Progenitor cell of endocrine pancreas (in vitro differentiated cells): ENCODE results near the gene GNAI3. TPM values are rescaled to one million over a fixed set of nuclear protein-coding genes. Genes with fewer than 3 reads are reported as not detected.

ENCODE experiments used
- DNase-seq: peaks from one replicate; pipeline ENCODE4 v3.0.0; 2021; ENCODE audit warnings: low spot score; ENCODE audit not compliant: unreplicated experiment
- H3K27ac Mint-ChIP-seq: 2 replicates; pipeline ENCODE4 v1.8.0; 2021; ENCODE audit warnings: mild to moderate bottlenecking, moderate library complexity, mixed read lengths
- H3K27me3 Mint-ChIP-seq: 2 replicates; pipeline ENCODE4 v1.8.0; 2021; ENCODE audit warnings: mixed read lengths
- H3K36me3 Mint-ChIP-seq: 2 replicates; pipeline ENCODE4 v1.8.0; 2022; ENCODE audit warnings: mixed read lengths; ENCODE audit not compliant: insufficient read depth
- H3K4me1 Mint-ChIP-seq: 2 replicates; pipeline ENCODE4 v1.8.0; 2021; ENCODE audit warnings: low read depth, mixed read lengths
- H3K4me3 Mint-ChIP-seq: 2 replicates; pipeline ENCODE4 v1.8.0; 2021; ENCODE audit warnings: low read depth, mild to moderate bottlenecking, moderate library complexity, mixed read lengths
- H3K9me3 Mint-ChIP-seq: 2 replicates; pipeline ENCODE4 v1.8.0; 2021; ENCODE audit warnings: low read depth, mixed read lengths
- total RNA-seq: library from RNA; stranded (reverse); gene quantifications from 2 replicates; pipeline ENCODE4 v1.2.1, GENCODE V29; 2021
- TF ChIP-seq, protein P1 (sequence below): fragments of 200-600 bp; sonication (generic); IDR thresholded peaks from one replicate; pipeline ENCODE4 v1.5.0; 2021; ENCODE audit warnings: antibody characterized with exemption, mild to moderate bottlenecking; ENCODE audit not compliant: unreplicated experiment

Gene GNAI3
- total RNA-seq, 1 donor from 2014 or later = 10.0 TPM

DNA sequence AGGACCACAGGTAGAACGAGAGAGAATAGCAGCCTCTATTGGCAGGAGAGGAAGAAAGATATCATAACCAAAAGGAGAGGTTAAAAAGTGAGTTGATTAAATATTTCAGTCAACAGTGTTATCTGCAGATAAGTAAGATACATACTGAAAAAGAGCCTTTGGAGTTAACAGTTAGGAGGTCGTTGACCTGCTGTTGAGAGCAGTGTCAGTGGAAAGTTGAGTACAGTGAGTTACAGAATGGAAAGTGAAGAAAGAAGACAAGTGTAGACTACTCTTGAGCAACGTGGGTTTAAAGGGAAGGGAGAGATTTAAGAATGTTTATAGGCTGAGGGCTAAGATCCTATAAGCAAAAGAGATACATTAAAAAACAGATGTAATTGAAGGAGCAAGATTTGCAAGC, 40.8 kb downstream of the GNAI3 start:
- H3K36me3 Mint-ChIP-seq = peaks cover 37% of the 10 kb centered on the region
- TF ChIP-seq, protein P1, sequence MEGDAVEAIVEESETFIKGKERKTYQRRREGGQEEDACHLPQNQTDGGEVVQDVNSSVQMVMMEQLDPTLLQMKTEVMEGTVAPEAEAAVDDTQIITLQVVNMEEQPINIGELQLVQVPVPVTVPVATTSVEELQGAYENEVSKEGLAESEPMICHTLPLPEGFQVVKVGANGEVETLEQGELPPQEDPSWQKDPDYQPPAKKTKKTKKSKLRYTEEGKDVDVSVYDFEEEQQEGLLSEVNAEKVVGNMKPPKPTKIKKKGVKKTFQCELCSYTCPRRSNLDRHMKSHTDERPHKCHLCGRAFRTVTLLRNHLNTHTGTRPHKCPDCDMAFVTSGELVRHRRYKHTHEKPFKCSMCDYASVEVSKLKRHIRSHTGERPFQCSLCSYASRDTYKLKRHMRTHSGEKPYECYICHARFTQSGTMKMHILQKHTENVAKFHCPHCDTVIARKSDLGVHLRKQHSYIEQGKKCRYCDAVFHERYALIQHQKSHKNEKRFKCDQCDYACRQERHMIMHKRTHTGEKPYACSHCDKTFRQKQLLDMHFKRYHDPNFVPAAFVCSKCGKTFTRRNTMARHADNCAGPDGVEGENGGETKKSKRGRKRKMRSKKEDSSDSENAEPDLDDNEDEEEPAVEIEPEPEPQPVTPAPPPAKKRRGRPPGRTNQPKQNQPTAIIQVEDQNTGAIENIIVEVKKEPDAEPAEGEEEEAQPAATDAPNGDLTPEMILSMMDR = no peak
- no peak for DNase-seq

DNA sequence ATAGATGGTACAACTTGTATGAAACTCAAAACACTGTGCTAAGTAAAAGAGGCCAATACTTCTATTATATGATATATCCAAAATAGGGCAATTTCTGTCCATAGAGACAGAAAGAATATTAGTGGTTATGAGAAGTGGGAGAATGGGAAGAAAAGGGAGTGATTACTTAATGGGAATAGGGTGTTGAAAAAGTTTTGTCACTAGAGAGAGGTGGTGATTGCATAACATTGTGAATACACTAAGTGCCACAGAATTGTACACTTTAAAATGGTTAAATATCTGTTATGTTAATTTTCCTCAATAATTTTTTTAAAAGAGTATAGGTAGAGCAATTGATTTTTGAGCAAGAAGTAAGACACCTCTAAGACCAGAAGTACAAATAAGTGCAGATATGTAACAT, 41.3 kb downstream of the GNAI3 start:
- H3K27me3 Mint-ChIP-seq = no peaks in the 10 kb centered on the region
- H3K4me1 Mint-ChIP-seq = peaks cover 6% of the 10 kb centered on the region
- H3K36me3 Mint-ChIP-seq = peaks cover 39% of the 10 kb centered on the region
- DNase-seq = no peak
- no peak overlapping the region for H3K4me3 Mint-ChIP-seq
- H3K9me3 Mint-ChIP-seq = no peaks in the 10 kb centered on the region
- H3K27ac Mint-ChIP-seq = no peak overlapping the region
- TF ChIP-seq, protein P1 = no peak

More for the DNA sequence above, 40.8 kb downstream of the GNAI3 start:
- no peak overlapping the region for H3K27ac Mint-ChIP-seq
- no peaks in the 10 kb centered on the region for H3K27me3 Mint-ChIP-seq
- H3K4me3 Mint-ChIP-seq = no peak overlapping the region
- H3K4me1 Mint-ChIP-seq = peaks cover 6% of the 10 kb centered on the region
- H3K9me3 Mint-ChIP-seq = no peaks in the 10 kb centered on the region

DNA sequence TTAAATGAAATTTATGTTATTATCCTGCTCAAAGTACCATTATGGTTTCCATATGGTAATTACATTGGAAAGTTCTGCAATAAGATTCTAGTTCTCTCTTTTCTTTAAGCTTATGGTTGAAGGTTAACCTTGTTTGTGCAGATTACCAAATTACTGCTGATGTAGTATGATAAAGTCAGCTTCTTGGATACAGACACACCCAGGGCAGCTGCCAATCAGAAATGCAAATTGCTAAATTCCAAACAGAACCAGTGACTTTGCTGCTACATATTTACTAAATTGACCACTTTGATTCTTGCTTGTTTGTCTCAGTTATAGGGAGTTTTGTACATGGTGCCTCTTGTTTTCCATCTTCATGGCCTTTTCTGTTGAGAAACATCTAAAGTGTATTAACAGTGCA, 44.5 kb downstream of the GNAI3 start:
- no peak overlapping the region for H3K27ac Mint-ChIP-seq

DNA sequence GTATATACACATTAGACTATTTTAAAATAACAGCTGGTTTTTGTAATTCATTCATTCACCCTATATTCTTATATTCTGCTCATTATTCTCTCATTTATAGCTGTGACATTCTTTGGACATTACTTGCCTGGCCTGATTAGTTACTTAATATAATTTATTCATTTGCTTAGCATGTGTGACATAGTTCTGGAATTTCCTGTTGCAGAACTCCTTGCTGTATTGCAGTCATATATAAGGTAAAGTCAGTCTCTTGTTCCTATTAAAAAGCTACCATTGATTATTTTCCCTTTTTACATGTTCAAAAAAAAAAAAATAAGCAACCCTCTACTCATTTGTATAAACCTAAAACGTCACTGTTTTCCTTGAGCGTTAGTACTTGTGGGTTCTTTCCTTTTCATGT, 47.1 kb downstream of the GNAI3 start:
- peaks cover 2% of the 10 kb centered on the region for H3K4me1 Mint-ChIP-seq
- DNase-seq = no peak
- no peaks in the 10 kb centered on the region for H3K27me3 Mint-ChIP-seq
- H3K4me3 Mint-ChIP-seq = no peak overlapping the region
- H3K27ac Mint-ChIP-seq = no peak overlapping the region
- TF ChIP-seq, protein P1 = no peak
- H3K9me3 Mint-ChIP-seq = no peaks in the 10 kb centered on the region
- peaks cover 8% of the 10 kb centered on the region for H3K36me3 Mint-ChIP-seq

More for the DNA sequence above, 44.5 kb downstream of the GNAI3 start:
- H3K36me3 Mint-ChIP-seq = peaks cover 25% of the 10 kb centered on the region
- H3K9me3 Mint-ChIP-seq = no peaks in the 10 kb centered on the region
- no peak for DNase-seq
- TF ChIP-seq, protein P1 = no peak
- no peaks in the 10 kb centered on the region for H3K27me3 Mint-ChIP-seq
- peaks cover 6% of the 10 kb centered on the region for H3K4me1 Mint-ChIP-seq
- no peak overlapping the region for H3K4me3 Mint-ChIP-seq

DNA sequence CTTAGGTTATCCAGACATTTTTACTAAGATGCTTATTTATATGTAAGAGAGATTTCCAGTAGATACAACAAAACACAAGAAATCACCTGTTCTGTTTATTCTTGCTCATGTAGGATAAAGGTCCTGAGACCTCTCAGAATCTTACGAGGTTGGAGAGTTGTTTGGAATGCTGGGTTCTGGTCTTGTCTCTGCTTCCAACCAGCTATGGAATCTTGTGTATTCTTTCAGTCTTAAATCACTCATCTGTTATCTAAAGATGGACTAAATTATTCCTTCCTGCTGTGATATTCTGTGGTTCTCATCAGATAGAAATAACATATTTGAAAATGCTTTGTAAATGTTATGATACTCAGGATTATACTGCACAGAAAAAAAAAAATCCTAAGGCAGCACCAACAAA, 49.7 kb downstream of the GNAI3 start:
- H3K4me1 Mint-ChIP-seq = peaks cover 2% of the 10 kb centered on the region
- TF ChIP-seq, protein P1 = no peak
- no peak for DNase-seq
- H3K27ac Mint-ChIP-seq = no peak overlapping the region
- no peak overlapping the region for H3K4me3 Mint-ChIP-seq
- H3K9me3 Mint-ChIP-seq = no peaks in the 10 kb centered on the region
- H3K27me3 Mint-ChIP-seq = no peaks in the 10 kb centered on the region
- peaks cover 4% of the 10 kb centered on the region for H3K36me3 Mint-ChIP-seq
